GM18867 (cell line): ENCODE measurements around the gene ADAM8.

Experiments used
- ATAC-seq: cut with Tn5 transposase; IDR thresholded peaks from one replicate; pipeline ENCODE4 v1.9.1; 2021; ENCODE audit warnings: mild to moderate bottlenecking, moderate library complexity; ENCODE audit not compliant: unreplicated experiment

ADAM8 gene

DNA sequence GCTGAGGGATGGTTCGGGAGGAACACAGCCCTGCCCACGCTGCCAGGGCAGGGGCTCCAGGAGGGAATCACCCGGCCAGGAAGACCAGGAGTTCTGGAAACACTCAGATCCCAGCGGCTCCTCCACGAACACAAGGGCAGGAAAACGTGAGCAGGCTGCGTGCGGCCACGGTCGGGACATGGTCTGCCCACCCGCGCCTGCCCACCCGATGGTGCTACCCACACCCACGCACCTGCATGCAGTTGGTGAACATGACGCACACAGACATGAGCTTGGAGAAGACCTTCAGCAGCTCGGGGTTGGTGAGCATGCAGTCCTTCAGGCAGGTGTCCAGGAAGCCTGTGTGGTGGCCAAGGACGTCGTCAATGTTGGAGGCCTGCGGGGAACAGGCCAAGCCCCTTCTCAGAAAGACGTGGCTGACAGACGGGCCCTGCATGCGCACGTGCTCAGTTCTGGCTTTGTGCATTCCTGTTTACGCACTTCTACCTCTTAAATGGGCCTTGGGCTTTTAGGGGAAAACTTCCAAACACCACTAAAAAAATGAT, 6.2 kb upstream of the ADAM8 start:
- ATAC-seq: no peak

GRCh38 chr10:133281628-133282372, 5.1 kb upstream of the ADAM8 start:
- no peak for ATAC-seq

DNA sequence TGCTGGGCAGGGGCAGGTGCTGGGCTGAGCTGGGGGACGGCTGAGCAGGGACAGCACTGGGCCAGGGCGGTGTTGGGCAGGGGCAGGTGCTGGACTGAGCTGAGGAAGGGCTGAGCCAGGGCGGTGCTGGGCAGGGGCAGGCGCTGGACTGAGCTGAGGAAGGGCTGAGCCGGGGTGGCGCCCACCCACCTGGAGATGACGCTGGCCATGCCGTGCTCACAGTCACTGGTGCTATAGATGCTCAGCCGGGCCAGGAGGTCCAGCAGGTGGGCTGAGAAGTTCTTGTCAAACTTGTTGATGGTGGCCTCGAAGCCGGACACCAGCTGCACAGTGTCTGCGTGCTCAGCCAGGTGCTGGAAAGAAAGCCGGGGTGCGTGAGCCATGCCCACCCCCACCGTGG, 4.4 kb upstream of the ADAM8 start:
- ATAC-seq: no peak

- ATAC-seq: no peak
Observed at GRCh38 chr10:133280391-133281059, 3.9 kb upstream of the ADAM8 start.

- no peak for ATAC-seq
Observed at GRCh38 chr10:133279326-133280226, 2.9 kb upstream of the ADAM8 start.

DNA sequence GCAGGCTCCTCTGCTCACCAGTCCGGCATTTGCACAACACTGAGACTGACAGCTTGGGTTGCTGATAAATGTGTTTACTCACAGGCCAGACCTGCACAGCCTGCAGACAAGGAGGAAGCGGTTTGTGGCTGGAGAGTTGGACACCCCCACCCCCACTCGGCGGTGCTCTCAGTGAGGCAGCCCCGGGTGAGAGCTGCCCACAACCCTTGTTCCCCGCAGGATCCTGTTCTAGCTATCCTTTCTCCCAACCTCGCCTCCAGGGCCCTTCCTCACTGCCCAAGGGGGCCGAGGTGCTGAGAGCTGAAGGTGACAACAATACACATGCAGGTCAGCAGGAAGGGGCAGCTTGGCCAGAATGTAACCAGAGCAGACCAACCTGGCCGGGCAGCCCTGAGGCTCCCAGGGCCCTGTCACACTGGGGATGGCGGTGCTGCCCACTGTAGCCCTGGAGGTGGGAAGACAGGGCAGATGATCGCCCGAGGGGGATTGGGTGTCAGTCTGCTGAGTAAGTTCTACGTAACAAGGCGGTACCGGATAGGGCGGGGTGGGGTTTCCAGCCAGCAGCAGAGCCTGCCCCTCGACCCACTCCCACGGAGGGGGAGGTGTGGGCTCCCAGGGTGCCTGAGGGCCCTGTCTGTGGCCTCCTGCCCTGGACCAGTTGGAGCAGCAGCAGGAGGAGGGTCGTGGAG, 2.1 kb upstream of the ADAM8 start:
- ATAC-seq: peak; percentile 35

DNA sequence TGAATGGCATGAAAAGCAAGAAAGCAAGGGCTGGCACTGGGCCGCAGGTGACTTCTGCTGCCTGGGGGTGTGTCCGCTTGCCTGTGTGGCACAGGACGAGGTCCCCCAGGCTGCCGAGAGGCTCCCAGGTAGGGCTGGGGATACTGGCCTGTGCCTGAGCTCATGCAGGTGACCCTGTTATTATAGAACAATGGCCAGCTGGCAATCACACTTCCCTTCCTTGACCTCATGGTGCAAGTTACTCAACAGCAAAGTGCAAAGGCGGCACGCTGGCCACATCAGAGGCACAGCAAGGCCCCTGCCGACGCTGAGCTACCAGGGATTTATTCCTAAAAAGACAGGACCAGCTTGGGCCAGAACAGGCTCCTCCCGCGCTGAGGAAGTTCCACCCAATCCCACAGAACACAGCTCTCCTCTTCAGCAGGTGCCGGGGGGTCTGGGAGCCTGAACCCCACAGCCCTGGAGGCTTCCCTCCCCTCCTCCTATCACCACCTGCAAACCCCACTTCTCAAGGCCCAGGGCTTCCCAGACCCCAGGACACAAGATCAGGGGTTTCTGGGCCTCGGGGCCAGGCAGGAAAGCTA, 1.4 kb upstream of the ADAM8 start:
- ATAC-seq: no peak

DNA sequence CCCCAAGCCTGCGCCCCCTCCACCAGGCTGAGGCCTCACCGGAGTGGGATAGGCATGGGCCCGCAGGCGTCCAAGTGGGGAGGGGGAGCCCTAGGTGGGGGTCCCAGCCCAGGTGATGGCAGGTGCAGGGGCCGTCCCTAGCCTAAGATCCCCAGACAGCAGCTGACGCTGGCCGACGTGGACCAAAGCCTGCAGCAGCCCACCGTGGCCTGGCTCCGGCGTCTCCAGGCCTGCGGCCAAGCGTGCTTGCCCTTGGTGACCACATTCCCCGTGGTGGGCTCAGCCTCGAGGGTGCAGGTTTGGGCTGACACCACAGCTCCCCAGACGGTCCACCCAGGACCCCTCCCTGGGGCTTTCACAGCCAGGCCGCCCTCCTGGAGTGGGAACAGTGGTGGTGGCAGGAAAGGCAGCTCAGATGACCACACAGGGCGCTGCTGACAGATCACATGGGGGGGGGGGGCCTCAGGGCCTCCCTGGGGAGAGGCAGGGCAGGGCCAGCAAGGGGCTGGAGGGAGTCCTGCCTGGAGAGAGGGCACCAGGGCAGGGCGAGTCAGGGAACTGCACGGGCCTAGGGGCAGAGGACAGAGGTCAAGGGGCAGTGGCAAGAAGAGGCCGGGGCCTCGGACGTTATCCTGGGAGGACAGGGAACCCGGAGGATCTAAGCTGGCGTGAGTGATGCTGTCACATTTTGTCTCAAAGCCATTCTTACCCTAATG, 767 bp upstream of the ADAM8 start:
- ATAC-seq: no peak

- no peak for ATAC-seq
Observed at GRCh38 chr10:133276100-133276434, 601 bp downstream of the ADAM8 start.

DNA sequence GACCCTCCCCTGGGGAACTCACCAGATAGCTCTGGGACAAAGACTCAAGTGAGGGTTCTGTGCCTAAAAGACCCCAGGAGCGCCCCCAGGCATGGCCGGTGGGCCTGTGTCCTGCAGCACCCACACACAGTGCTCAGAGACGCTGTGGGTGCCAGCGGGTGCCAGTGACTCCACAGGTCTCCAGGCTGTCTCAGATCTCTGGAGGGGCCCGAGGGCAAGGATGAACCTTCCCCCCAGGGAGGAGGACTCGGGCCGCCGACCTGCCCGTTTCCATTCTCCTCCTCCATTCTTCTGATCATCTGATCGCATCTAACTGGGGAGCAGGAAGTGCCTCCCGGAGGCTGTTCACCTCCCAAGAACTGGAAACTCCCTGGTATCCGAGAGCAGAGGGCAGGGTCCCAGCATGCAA, 980 bp downstream of the ADAM8 start:
- peak; percentile 33 for ATAC-seq

DNA sequence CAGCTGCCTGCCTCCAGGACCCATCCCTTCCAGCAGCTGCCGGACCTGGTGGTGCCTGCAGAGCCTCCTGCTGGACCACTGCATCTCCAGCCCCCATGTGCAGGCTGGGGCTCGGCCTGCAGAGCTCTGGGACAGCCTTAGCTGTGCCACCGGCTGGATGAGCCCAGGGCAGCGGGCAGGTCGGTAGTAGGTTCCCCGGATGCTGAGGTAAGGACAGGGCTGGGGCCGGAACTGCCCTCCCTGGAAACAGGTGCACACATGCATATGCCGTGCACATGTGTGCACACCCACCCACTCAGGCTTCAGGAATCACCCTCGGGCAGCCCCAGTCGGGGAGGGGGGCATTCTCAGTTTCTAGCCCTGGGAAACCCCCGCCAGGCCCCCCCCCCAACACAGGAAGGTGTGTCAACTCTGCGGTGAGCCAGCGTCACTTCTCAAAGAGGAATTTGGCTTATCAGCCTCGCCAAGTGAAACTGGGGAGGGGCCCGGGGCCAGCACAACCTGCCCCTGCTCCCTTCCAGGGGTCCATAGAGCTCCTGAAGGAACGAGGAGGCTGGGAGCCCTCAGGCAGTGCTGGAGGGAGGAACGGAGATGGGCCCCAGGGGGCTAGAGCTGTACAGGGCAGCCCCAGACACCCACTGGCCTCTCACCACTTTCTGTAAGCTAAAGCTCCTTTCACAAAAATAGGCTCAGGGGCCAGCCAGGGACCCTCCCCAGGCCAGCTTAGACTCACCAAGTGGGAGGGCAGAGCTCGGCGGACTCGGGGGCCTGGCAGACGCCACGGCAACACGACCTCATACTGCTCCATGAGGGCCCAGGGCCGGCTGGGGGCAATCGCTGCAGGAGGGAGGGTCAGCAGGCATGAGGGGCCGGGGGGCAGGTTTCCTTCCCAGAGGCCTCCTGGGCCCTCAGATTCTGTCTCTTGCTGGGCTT, 1.7 kb downstream of the ADAM8 start:
- peak; percentile 50 for ATAC-seq

DNA sequence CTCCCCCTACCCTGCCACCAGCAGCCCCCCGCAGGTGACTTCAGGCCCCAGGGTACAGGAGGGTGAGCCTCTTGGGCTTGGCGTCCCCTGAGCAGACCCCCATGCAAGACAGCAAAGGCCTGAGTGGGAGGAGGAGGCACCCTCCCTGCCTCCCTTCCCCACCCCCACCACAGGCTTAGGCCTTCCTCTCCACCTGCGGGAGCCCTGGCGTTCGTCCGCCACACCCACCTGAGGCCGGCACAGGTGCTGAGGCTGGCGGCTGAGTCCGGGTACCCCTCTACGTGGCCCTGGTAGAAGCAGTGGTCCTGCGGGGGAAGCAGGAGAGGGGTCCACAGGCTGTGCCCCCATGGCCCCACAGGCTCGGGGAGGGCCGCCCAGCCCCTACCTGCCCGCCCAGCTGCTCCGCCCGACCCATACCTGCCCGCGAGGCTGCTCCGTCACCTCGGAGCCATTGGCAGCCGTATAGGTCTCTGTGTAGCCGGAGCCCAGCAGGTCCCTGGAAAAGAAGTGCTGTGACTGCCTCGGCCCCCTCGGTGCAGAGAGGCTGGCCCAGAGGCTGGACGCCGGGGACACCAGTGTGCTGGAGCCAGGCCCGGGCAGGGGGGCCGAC, 3.0 kb downstream of the ADAM8 start:
- ATAC-seq: no peak

GRCh38 chr10:133272964-133273420, 3.7 kb downstream of the ADAM8 start:
- ATAC-seq: no peak

- no peak for ATAC-seq
Observed at GRCh38 chr10:133272301-133272963, 4.2 kb downstream of the ADAM8 start.

- ATAC-seq: no peak
Observed at GRCh38 chr10:133271521-133272300, 5.0 kb downstream of the ADAM8 start.

- ATAC-seq: no peak
Observed at GRCh38 chr10:133270773-133271297, 5.8 kb downstream of the ADAM8 start.

DNA sequence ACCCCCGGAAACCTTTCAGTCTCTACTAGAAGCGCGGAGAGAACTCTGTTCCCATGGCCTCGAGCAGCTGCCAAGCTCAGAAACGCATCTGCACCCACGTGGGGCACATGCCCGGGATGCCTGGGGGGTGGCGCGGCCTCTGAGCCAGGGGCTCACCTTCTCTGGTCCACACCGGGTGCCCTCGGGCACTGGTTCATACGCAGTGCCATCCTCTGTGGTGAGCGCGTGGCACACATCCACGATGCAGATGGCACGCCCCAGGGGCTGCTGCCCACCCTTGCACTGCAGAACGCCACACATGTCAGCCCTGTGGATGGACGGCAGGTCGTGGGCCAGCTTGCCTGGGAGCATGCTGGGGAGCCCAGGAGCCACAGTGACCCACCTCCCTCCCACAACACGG, 6.5 kb downstream of the ADAM8 start:
- ATAC-seq: no peak
